WTC11 (cell line): ENCODE results near the gene TGFBR1.

Experiments
- ATF2 ChIP-seq: sonication (generic); formaldehyde crosslinking; IDR thresholded peaks from 2 replicates; pipeline ENCODE4 v1.8.1; 2022; ENCODE audit warnings: low read depth, missing genetic modification reagents, borderline replicate concordance
- MXD4 ChIP-seq: fragments of 250-450 bp; sonication (Bioruptor Pico); IDR thresholded peaks from 2 replicates; pipeline ENCODE4 v1.8.0; 2021; ENCODE audit warnings: mild to moderate bottlenecking, moderate library complexity, borderline replicate concordance
- PRDM15 ChIP-seq: sonication (generic); formaldehyde crosslinking; IDR thresholded peaks from 2 replicates; pipeline ENCODE4 v1.8.0; 2022; ENCODE audit warnings: missing genetic modification reagents
- PREB ChIP-seq: sonication (generic); formaldehyde crosslinking; IDR thresholded peaks from 2 replicates; pipeline ENCODE4 v1.8.1; 2022; ENCODE audit warnings: mild to moderate bottlenecking, missing genetic modification reagents, moderate library complexity, borderline replicate concordance
- ZNF512 ChIP-seq: sonication (generic); formaldehyde crosslinking; IDR thresholded peaks from 2 replicates; pipeline ENCODE4 v1.8.1; 2022; ENCODE audit warnings: missing genetic modification reagents, borderline replicate concordance
- TF ChIP-seq, protein P1 (sequence below): fragments of 200-600 bp; IDR thresholded peaks from 2 replicates; pipeline ENCODE4 v1.8.0; 2022; ENCODE audit warnings: antibody characterized with exemption
- TF ChIP-seq, protein P2 (sequence below): sonication (generic); formaldehyde crosslinking; IDR thresholded peaks from 2 replicates; pipeline ENCODE4 v1.8.1; 2022; ENCODE audit warnings: low read depth, mild to moderate bottlenecking, moderate library complexity, missing genetic modification reagents, borderline replicate concordance
- TF ChIP-seq, protein P3 (sequence below): sonication (generic); formaldehyde crosslinking; IDR thresholded peaks from 2 replicates; pipeline ENCODE4 v1.8.0; 2023; ENCODE audit warnings: missing genetic modification reagents, mild to moderate bottlenecking, borderline replicate concordance
- TF ChIP-seq, protein P4 (sequence below): fragments of 250-450 bp; sonication (Bioruptor Pico); IDR thresholded peaks from 2 replicates; pipeline ENCODE4 v2.1.2; 2022; ENCODE audit warnings: mild to moderate bottlenecking, moderate library complexity
- TF ChIP-seq, protein P5 (sequence below): sonication (generic); formaldehyde crosslinking; IDR thresholded peaks from 2 replicates; pipeline ENCODE4 v1.8.0; 2022; ENCODE audit warnings: mild to moderate bottlenecking, missing genetic modification reagents

- TF ChIP-seq MXD4 (CRISPR knock-in tag) (no peak), ATF2 (CRISPR knock-in tag) (no peak), PRDM15 (CRISPR knock-in tag) (no peak), PREB (CRISPR knock-in tag) (no peak), ZNF512 (CRISPR knock-in tag) (no peak)
- TF ChIP-seq, protein P1, sequence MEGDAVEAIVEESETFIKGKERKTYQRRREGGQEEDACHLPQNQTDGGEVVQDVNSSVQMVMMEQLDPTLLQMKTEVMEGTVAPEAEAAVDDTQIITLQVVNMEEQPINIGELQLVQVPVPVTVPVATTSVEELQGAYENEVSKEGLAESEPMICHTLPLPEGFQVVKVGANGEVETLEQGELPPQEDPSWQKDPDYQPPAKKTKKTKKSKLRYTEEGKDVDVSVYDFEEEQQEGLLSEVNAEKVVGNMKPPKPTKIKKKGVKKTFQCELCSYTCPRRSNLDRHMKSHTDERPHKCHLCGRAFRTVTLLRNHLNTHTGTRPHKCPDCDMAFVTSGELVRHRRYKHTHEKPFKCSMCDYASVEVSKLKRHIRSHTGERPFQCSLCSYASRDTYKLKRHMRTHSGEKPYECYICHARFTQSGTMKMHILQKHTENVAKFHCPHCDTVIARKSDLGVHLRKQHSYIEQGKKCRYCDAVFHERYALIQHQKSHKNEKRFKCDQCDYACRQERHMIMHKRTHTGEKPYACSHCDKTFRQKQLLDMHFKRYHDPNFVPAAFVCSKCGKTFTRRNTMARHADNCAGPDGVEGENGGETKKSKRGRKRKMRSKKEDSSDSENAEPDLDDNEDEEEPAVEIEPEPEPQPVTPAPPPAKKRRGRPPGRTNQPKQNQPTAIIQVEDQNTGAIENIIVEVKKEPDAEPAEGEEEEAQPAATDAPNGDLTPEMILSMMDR = no peak
- TF ChIP-seq, protein P2, sequence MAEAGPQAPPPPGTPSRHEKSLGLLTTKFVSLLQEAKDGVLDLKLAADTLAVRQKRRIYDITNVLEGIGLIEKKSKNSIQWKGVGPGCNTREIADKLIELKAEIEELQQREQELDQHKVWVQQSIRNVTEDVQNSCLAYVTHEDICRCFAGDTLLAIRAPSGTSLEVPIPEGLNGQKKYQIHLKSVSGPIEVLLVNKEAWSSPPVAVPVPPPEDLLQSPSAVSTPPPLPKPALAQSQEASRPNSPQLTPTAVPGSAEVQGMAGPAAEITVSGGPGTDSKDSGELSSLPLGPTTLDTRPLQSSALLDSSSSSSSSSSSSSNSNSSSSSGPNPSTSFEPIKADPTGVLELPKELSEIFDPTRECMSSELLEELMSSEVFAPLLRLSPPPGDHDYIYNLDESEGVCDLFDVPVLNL (CRISPR knock-in tag) = no peak
- TF ChIP-seq, protein P3, sequence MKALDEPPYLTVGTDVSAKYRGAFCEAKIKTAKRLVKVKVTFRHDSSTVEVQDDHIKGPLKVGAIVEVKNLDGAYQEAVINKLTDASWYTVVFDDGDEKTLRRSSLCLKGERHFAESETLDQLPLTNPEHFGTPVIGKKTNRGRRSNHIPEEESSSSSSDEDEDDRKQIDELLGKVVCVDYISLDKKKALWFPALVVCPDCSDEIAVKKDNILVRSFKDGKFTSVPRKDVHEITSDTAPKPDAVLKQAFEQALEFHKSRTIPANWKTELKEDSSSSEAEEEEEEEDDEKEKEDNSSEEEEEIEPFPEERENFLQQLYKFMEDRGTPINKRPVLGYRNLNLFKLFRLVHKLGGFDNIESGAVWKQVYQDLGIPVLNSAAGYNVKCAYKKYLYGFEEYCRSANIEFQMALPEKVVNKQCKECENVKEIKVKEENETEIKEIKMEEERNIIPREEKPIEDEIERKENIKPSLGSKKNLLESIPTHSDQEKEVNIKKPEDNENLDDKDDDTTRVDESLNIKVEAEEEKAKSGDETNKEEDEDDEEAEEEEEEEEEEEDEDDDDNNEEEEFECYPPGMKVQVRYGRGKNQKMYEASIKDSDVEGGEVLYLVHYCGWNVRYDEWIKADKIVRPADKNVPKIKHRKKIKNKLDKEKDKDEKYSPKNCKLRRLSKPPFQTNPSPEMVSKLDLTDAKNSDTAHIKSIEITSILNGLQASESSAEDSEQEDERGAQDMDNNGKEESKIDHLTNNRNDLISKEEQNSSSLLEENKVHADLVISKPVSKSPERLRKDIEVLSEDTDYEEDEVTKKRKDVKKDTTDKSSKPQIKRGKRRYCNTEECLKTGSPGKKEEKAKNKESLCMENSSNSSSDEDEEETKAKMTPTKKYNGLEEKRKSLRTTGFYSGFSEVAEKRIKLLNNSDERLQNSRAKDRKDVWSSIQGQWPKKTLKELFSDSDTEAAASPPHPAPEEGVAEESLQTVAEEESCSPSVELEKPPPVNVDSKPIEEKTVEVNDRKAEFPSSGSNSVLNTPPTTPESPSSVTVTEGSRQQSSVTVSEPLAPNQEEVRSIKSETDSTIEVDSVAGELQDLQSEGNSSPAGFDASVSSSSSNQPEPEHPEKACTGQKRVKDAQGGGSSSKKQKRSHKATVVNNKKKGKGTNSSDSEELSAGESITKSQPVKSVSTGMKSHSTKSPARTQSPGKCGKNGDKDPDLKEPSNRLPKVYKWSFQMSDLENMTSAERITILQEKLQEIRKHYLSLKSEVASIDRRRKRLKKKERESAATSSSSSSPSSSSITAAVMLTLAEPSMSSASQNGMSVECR = no peak
- TF ChIP-seq, protein P4, sequence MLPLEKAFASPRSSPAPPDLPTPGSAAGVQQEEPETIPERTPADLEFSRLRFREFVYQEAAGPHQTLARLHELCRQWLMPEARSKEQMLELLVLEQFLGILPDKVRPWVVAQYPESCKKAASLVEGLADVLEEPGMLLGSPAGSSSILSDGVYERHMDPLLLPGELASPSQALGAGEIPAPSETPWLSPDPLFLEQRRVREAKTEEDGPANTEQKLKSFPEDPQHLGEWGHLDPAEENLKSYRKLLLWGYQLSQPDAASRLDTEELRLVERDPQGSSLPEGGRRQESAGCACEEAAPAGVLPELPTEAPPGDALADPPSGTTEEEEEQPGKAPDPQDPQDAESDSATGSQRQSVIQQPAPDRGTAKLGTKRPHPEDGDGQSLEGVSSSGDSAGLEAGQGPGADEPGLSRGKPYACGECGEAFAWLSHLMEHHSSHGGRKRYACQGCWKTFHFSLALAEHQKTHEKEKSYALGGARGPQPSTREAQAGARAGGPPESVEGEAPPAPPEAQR (CRISPR knock-in tag) = no peak
- TF ChIP-seq, protein P5, sequence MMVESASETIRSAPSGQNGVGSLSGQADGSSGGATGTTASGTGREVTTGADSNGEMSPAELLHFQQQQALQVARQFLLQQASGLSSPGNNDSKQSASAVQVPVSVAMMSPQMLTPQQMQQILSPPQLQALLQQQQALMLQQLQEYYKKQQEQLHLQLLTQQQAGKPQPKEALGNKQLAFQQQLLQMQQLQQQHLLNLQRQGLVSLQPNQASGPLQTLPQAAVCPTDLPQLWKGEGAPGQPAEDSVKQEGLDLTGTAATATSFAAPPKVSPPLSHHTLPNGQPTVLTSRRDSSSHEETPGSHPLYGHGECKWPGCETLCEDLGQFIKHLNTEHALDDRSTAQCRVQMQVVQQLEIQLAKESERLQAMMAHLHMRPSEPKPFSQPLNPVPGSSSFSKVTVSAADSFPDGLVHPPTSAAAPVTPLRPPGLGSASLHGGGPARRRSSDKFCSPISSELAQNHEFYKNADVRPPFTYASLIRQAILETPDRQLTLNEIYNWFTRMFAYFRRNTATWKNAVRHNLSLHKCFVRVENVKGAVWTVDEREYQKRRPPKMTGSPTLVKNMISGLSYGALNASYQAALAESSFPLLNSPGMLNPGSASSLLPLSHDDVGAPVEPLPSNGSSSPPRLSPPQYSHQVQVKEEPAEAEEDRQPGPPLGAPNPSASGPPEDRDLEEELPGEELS (CRISPR knock-in tag) = no peak
Observed at GRCh38 chr9:99108131-99108530, 3.2 kb downstream of the TGFBR1 start.
